Stomach smooth muscle (tissue), 2 donors: ENCODE results near the gene TCTN1.
"Not testable (repeated sequence)": the region's sequence is repeated elsewhere in the genome, so short reads cannot be mapped to it uniquely, and the experiment has no call there.

Experiments
- H3K27ac ChIP-seq: one replicate; pipeline ENCODE4 v1.7.0; 2013; ENCODE audit warnings: mild to moderate bottlenecking, low read length, inconsistent platforms
- H3K27me3 ChIP-seq, 2 donors: one replicate each; pipeline ENCODE4 v1.7.0; 2013; ENCODE audit warnings: low read length in 2 of 2; ENCODE audit not compliant: insufficient read depth in 2 of 2, control insufficient read depth in 1 of 2
- H3K36me3 ChIP-seq, 2 donors: one replicate each; pipeline ENCODE4 v1.7.0; 2013; ENCODE audit warnings: low read length in 2 of 2; ENCODE audit not compliant: control insufficient read depth in 2 of 2, insufficient read depth in 2 of 2
- H3K4me1 ChIP-seq: one replicate; pipeline ENCODE4 v1.7.0; 2013; ENCODE audit warnings: low read length; ENCODE audit not compliant: control insufficient read depth, insufficient read depth
- H3K4me3 ChIP-seq, 2 donors: one replicate each; pipeline ENCODE4 v1.7.0; 2013; ENCODE audit warnings: low read length in 2 of 2
- H3K9ac ChIP-seq, 2 donors: one replicate each; pipeline ENCODE4 v1.7.0; 2013; ENCODE audit warnings: low read length in 2 of 2, mild to moderate bottlenecking in 1 of 2
- H3K9me3 ChIP-seq, 2 donors: one replicate each; pipeline ENCODE4 v1.7.0; 2013; ENCODE audit warnings: low read length in 2 of 2; ENCODE audit not compliant: control insufficient read depth in 2 of 2
- donor health status: healthy.
- donor health status: Pancreatic carcinoma.

TCTN1 gene

DNA sequence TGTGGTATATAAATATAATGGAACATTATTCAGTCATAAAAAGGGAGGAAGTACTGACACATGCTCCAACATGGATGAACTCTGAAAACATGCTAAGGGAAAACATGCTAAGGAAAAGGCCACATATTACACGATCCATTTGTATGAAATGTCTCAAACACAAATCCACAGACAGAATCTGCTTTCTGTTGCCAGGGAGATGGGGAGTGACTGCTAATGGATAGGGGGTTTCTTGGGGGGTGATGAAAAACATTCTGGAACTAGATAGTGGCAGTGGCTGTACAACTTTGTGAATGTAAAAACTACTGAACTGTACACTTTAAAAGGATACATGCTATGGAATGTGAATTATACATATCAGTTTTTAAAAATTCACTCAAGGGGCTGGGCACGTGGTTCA, 37.4 kb upstream of the TCTN1 start:
- H3K9ac ChIP-seq, result no peak overlapping the region
- H3K4me3 ChIP-seq, result no peak overlapping the region
- no peak overlapping the region for H3K27ac ChIP-seq
- no peaks in the 10 kb centered on the region for H3K36me3 ChIP-seq
- no peaks in the 10 kb centered on the region for H3K9me3 ChIP-seq
- H3K4me1 ChIP-seq, result peaks cover 10% of the 10 kb centered on the region
- H3K27me3 ChIP-seq, result no peaks in the 10 kb centered on the region

GRCh38 chr12:110577864-110578693, 35.9 kb upstream of the TCTN1 start:
- Histone ChIP-seq H3K4me1 (peaks cover 12% of the 10 kb centered on the region), H3K9me3 (no peaks in the 10 kb centered on the region), H3K36me3 (no peaks in the 10 kb centered on the region), H3K9ac (no peak overlapping the region), H3K4me3 (peak overlapping the region in 1 of 2 donors; percentile 23), H3K27me3 (no peaks in the 10 kb centered on the region), H3K27ac (peak overlapping the region; percentile 12)

DNA sequence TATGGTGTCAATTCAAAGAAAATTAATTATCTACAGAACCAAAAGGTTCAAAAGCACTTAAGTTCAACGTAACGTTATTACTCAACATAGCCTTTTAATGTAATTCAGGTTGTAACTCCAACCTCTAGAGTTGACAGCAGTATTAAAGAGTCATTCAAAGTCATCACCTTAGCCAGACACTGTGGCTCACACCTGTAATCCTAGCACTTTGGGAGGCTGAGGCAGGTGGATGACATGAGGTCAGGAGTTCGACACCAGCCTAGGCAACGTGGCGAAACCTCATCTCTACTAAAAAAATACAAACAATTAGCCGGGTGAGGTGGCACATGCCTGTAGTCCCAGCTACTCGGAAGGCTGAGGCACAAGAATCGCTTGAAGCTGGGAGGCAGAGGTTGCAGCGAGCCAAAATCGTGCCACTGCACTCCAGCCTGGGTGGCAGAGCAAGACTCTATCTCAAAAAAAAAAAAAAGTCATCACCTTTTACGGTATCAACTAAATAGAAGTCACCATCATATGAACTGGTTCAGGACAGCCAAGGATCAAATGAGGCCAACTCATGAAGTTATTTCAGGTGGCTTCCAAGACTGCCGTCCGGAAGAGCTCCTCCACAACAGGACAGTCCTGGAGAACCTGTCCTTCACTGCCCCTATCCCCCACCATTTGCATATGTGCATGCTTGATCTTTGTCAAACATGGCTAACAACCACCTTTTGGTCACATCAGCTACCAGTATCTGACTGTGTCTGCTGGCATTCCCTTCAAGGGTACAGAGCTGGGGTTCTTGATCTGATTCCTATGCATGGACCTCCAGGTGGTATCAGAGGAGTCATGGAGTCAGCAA, 35.0 kb upstream of the TCTN1 start:
- H3K9ac ChIP-seq, result no peak overlapping the region
- no peak overlapping the region for H3K27ac ChIP-seq
- H3K4me3 ChIP-seq, result peak overlapping the region in 1 of 2 donors; percentile 26
- no peaks in the 10 kb centered on the region for H3K27me3 ChIP-seq
- peaks cover 19% of the 10 kb centered on the region for H3K4me1 ChIP-seq
- no peaks in the 10 kb centered on the region for H3K9me3 ChIP-seq
- no peaks in the 10 kb centered on the region for H3K36me3 ChIP-seq

DNA sequence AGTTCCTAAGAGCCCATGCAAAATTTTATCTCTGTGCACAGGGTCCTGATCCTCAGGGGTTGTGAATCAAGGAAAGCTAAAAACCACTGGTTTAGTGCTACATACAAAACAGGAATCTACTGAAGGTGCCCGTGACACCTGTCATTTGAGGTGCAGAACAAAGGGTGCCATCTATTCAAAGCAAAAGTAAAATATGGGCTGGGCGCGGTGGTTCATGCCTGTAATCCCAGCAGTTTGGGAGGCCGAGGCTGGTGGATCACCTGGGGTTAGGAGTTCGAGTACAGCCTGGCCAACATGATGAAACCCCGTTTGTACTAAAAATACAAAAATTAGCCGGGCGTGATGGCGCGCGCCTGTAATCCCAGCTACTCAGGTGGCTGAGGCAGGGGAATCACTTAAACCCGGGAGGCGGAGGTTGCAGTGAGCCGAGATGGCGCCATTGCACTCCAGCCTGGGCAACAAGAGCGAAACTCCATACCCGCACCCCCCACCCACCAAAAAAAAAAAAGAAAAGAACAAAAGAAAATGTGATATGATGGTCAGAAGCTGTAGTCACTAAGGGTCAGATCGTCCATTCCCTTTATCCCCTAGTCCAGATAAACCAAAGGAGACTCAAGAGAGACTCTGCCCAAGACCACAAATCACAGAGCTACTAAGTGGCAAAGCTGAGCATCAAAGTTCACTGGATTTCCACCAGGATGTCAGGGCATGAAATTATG, 34.2 kb upstream of the TCTN1 start:
- Histone ChIP-seq H3K4me1 (peaks cover 24% of the 10 kb centered on the region), H3K9me3 (no peaks in the 10 kb centered on the region), H3K4me3 (peak overlapping the region in 1 of 2 donors; percentile 26), H3K27ac (no peak overlapping the region), H3K27me3 (no peaks in the 10 kb centered on the region), H3K9ac (no peak overlapping the region), H3K36me3 (no peaks in the 10 kb centered on the region)

- Histone ChIP-seq H3K27ac (peak overlapping the region; percentile 81), H3K4me1 (peaks cover 37% of the 10 kb centered on the region), H3K9me3 (no peaks in the 10 kb centered on the region), H3K4me3 (peak overlapping the region; percentile 95 to 97), H3K9ac (peak overlapping the region; percentile 74 to 92), H3K36me3 (no peaks in the 10 kb centered on the region), H3K27me3 (no peaks in the 10 kb centered on the region)
Measured at GRCh38 chr12:110581931-110582275, 32.0 kb upstream of the TCTN1 start.

DNA sequence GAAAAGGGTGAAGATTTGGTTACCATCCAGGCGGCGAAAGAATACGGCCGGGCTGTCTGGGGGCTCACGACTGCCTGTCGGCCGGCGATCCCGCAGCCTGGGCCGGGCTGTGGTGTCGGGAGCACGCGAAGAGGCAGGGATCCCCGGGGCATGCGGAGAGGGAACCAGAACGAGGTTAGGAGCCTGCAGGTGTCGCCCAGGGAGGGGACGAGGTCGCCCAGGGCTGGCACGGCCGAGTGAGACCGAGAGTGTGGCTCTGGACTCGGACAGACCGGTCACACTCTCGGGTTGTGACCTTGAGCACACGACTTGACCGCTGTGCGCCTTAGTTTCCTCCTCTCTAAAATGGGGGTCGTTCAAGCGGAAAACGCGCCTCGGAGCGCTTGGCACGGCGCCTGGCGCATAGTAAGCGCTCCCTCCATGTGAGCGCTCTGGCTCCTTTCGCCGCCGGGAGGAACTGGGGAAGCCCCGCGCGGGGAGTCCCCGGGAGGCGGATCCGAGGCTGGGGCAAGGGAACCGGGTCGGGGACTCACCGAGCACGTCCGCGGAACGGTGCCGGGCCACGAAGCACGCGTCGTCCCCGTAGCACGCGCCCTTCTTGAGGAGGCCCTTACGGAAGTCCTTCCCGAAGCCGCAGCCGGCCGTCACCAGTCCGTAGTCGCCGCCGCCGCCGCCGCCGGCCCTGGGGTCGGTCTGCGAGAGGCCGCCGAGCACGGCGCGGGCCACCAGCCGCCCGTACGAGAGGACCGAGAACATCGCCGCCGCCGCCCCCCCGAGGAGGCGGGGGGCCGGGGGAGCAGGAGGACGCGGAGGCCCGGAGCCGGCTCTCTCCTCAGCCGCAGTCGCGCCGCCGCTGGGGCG, 31.4 kb upstream of the TCTN1 start:
- H3K4me1 ChIP-seq, result peaks cover 37% of the 10 kb centered on the region

DNA sequence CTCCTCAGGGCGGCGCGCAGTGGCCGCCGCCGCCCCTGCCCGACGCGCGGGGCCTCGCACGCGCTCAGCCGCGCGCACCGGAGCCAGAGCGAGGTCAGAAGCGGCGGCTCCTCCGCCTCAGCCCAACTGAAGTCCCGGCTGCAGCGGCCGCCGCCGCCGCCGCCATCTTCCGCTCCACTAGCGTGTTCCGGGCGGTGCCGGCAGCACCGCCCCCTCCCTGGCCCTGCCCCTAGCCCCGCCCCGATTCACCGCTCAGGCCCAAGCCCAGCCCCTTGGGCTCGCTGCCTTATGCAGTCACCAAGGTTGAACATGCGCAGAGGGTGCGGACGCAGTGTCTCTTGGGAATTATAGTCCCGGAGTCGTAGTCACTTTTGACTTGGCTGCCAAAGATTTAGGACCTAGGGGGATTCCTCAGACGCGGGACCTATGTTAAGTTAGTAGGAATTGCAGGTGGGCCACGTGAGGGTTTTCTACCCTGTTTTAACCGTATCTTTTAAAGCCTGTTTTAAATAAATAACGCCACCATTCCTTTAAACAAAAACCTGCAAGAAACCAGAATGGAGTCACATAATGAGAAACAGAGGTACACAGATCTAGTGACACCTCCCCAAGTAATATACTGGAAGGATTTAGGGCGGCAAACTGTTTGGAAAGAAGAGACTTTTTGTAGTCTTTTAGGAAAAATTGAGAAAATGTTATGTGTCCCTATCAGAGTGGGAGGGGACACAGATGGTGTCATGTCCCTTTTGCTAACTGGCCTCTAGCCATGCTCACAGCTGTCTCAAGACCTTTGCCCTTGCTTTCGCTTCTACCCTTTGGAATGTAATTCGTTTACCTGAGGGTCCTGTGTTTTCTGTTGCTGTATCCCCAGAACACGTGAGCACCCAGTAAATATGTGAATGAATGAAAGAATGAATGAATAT, 30.5 kb upstream of the TCTN1 start, which contains the start of gene PPTC7:
PPTC7 (minus strand) TSS at position 182 of the 923 bp plus-strand sequence. CDS start 287 bp downstream, outside the sequence.
- peak within 1 kb of the TSS; percentile 81 for H3K27ac ChIP-seq
- H3K4me3 ChIP-seq, result peak within 1 kb of the TSS; percentile 95 to 97
- H3K9ac ChIP-seq, result peak within 1 kb of the TSS; percentile 77 to 92
- no peaks in the 10 kb centered on the region for H3K36me3 ChIP-seq
- no peaks in the 10 kb centered on the region for H3K27me3 ChIP-seq
- no peaks in the 10 kb centered on the region for H3K9me3 ChIP-seq
- H3K4me1 ChIP-seq, result peaks cover 34% of the 10 kb centered on the region

More for the DNA sequence above, 31.4 kb upstream of the TCTN1 start:
- Histone ChIP-seq H3K9me3 (no peaks in the 10 kb centered on the region), H3K27ac (peak overlapping the region; percentile 81), H3K9ac (peak overlapping the region; percentile 74 to 92), H3K4me3 (peak overlapping the region; percentile 95 to 97), H3K27me3 (no peaks in the 10 kb centered on the region), H3K36me3 (no peaks in the 10 kb centered on the region)

DNA sequence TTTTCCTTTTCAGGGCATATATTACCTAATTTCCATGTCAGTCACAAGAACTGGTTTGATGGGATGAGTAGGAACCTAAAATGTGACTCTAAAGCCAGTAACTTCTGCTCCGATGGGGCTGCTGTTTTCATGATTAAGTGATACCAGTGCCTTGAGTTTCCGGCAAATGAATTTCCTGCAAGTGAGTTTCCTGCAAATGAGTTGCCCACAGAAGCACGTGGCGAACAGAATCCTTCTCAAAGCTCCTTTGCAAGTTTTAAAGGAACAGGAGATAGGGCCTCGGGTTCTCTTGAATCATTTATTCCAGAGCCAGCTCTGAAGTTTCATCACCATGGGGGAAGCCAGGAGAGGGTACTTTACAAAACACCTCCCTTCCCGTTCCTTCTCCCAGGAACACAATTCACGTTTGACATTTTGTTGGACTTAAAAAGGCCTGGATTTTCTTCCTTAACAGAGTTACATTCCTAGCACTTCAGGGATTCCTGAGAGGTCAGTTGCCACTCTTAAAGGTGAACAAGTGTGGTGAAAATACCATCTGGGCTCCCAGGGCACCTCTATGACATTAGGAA, 28.6 kb upstream of the TCTN1 start:
- Histone ChIP-seq H3K9me3 (no peaks in the 10 kb centered on the region), H3K36me3 (no peaks in the 10 kb centered on the region), H3K27me3 (no peaks in the 10 kb centered on the region), H3K9ac (peak overlapping the region; percentile 2 to 13), H3K4me1 (peaks cover 27% of the 10 kb centered on the region), H3K4me3 (peak overlapping the region in 1 of 2 donors; percentile 40), H3K27ac (peak overlapping the region; percentile 70)

GRCh38 chr12:110587102-110587501, 26.8 kb upstream of the TCTN1 start:
- not testable (repeated sequence) for H3K9me3 ChIP-seq, H3K9ac ChIP-seq, H3K4me3 ChIP-seq, H3K27ac ChIP-seq, H3K27me3 ChIP-seq, H3K36me3 ChIP-seq
- peaks cover 32% of the 10 kb centered on the region for H3K4me1 ChIP-seq
